PC-3 (cell line): Measurements from ENCODE around the gene ANTKMT. TPM values are rescaled to one million over a fixed set of nuclear protein-coding genes. Genes with fewer than 3 reads are reported as not detected.

Experiments used
- ATAC-seq: fragments of 200-7000 bp; cut with Tn5 transposase; 2 replicates; pipeline ENCODE4 v1.9.1; 2020; ENCODE audit warnings: mild to moderate bottlenecking, moderate library complexity
- BruUV-seq: library from RNA; stranded (reverse); fragments of 400-500 nt; replicated peaks from 2 replicates; lab custom pipeline; 2021; lab: Mats Ljungman, UMichigan
- CTCF ChIA-PET: fragments of 300-600 bp; sonication (Branson Sonifier 250); formaldehyde crosslinking; loops from one replicate; lab custom pipeline; 2022; ENCODE audit warnings: antibody characterized with exemption; lab: Charles Lee
- POLR2A ChIA-PET: fragments of 300-600 bp; sonication (Branson Sonifier 250); formaldehyde crosslinking; loops from one replicate; lab custom pipeline; 2022; ENCODE audit warnings: antibody characterized with exemption; ENCODE audit not compliant: unreplicated experiment; lab: Charles Lee
- DNase-seq: peaks from one replicate; pipeline ENCODE4 v3.0.0-alpha.2; 2015
- H2AFZ ChIP-seq: fragments of 300-600 bp; sonication (generic); 2 replicates; pipeline ENCODE4 v1.6.0; 2016; ENCODE audit warnings: antibody characterized with exemption, low read length
- H3F3A ChIP-seq: fragments of 300-600 bp; sonication (generic); one replicate; pipeline ENCODE4 v1.6.0; 2017; ENCODE audit warnings: antibody characterized with exemption, low read length, control low read depth, mild to moderate bottlenecking; ENCODE audit not compliant: unreplicated experiment
- H3K27ac ChIP-seq: fragments of 300-600 bp; sonication (generic); 2 replicates; pipeline ENCODE4 v1.5.1; 2016; ENCODE audit warnings: mild to moderate bottlenecking, low read length
- H3K27me3 ChIP-seq: fragments of 300-600 bp; sonication (generic); 2 replicates; pipeline ENCODE4 v1.6.1; 2016; ENCODE audit warnings: low read length, mixed read lengths
- H3K36me3 ChIP-seq: fragments of 300-600 bp; sonication (generic); 2 replicates; pipeline ENCODE4 v1.6.1; 2016; ENCODE audit warnings: low read depth, mixed run types, low read length, mixed read lengths
- H3K4me1 ChIP-seq: fragments of 300-600 bp; sonication (generic); 2 replicates; pipeline ENCODE4 v1.5.1; 2016; ENCODE audit warnings: low read length; ENCODE audit not compliant: insufficient read depth
- H3K4me2 ChIP-seq: fragments of 300-600 bp; sonication (generic); 2 replicates; pipeline ENCODE4 v1.6.0; 2016; ENCODE audit warnings: low read length
- H3K4me3 ChIP-seq: fragments of 300-600 bp; sonication (generic); 2 replicates; pipeline ENCODE4 v1.5.1; 2016; ENCODE audit warnings: mild to moderate bottlenecking, low read length, mixed read lengths
- H3K79me2 ChIP-seq: fragments of 300-600 bp; sonication (generic); 2 replicates; pipeline ENCODE4 v1.6.1; 2017; ENCODE audit warnings: low read length, mixed read lengths
- H3K9ac ChIP-seq: fragments of 300-600 bp; sonication (generic); 2 replicates; pipeline ENCODE4 v1.6.0; 2016; ENCODE audit warnings: mild to moderate bottlenecking, low read length
- H3K9me2 ChIP-seq: fragments of 300-600 bp; sonication (generic); replicated peaks from 2 replicates; pipeline ENCODE4 v1.6.1; 2016; ENCODE audit warnings: mixed run types, low read length, mixed read lengths
- H3K9me3 ChIP-seq: fragments of 300-600 bp; sonication (generic); 2 replicates; pipeline ENCODE4 v1.6.1; 2016; ENCODE audit warnings: low read length, mixed read lengths
- H4K20me1 ChIP-seq: fragments of 300-600 bp; sonication (generic); 2 replicates; pipeline ENCODE4 v1.6.1; 2016; ENCODE audit warnings: low read length, mixed read lengths
- CTCF ChIP-seq: fragments of 300-600 bp; sonication (generic); conservative IDR thresholded peaks from 2 replicates; pipeline ENCODE4 v1.5.1; 2017; ENCODE audit warnings: antibody characterized with exemption, low read depth, mild to moderate bottlenecking, low read length
- EZH2 ChIP-seq: fragments of 300-600 bp; sonication (generic); IDR thresholded peaks from one replicate; pipeline ENCODE4 v1.6.1; 2017; ENCODE audit warnings: antibody characterized with exemption, mild to moderate bottlenecking, low read length; ENCODE audit not compliant: unreplicated experiment
- EZH2phosphoT487 ChIP-seq: fragments of 300-600 bp; sonication (generic); IDR thresholded peaks from 2 replicates; pipeline ENCODE4 v1.6.1; 2018; ENCODE audit warnings: mild to moderate bottlenecking, antibody characterized with exemption, low read length, borderline replicate concordance
- intact Hi-C: fragments of 100-400 bp; cut with micrococcal nuclease; formaldehyde crosslinking; loops from 2 replicates; pipeline ENCODE4 v1.9.0; 2023
- total RNA-seq: library from RNA; depleted of rRNA; stranded (reverse); fragments of >200 nt; gene quantifications from 2 replicates; pipeline ENCODE4 v1.2.3, GENCODE V29; 2014

ANTKMT gene
- total RNA-seq, 1 experiment from 2014 or later = 77.3 TPM

GRCh38 chr16:716200-716568 is 4.8 kb upstream of the ANTKMT start:
- POLR2A ChIA-PET = interaction anchor here (0.6 kb wide), 1 partner anchor 21 kb away, joined by 14 read pairs; no protein-coding TSS in a partner anchor
- CTCF ChIA-PET = interaction anchor here (0.6 to 0.8 kb wide), 3 partner anchors 12 to 72 kb away, joined by 3 to 9 read pairs (median 5); partner anchors contain the start of genes CHTF18 and RPUSD1
- no peaks in the 10 kb centered on the region for H3F3A ChIP-seq
- no peak for DNase-seq
- H3K4me1 ChIP-seq = peaks cover 33% of the 10 kb centered on the region
- H3K27me3 ChIP-seq = no peaks in the 10 kb centered on the region
- no peaks in the 10 kb centered on the region for H3K9me2 ChIP-seq
- TF ChIP-seq CTCF (no peak), EZH2phosphoT487 (no peak), EZH2 (no peak)
- no peak overlapping the region for H2AFZ ChIP-seq
- no peak overlapping the region for H3K27ac ChIP-seq
- H3K9me3 ChIP-seq = no peaks in the 10 kb centered on the region
- intact Hi-C loops = loop anchor here (10.0 kb wide), 1 partner anchor 69 kb away; the partner anchor contains the start of genes CHTF18 and RPUSD1
- H3K4me2 ChIP-seq = peak overlapping the region; percentile 86
- no peaks in the 10 kb centered on the region for H3K36me3 ChIP-seq
- peak overlapping the region; percentile 71 for H3K4me3 ChIP-seq
- H3K79me2 ChIP-seq = peaks cover 19% of the 10 kb centered on the region
- H3K9ac ChIP-seq = peak overlapping the region; percentile 57
- BruUV-seq = TSS peak; percentile 30
- no peak for ATAC-seq
- H4K20me1 ChIP-seq = peaks cover 8% of the 10 kb centered on the region; the same call in 1 of the 2 replicates

GRCh38 chr16:716768-717325 is 4.1 kb upstream of the ANTKMT start:
- Histone ChIP-seq H3F3A (no peaks in the 10 kb centered on the region), H3K79me2 (peaks cover 19% of the 10 kb centered on the region)
- POLR2A ChIA-PET = no interaction called here

More at GRCh38 chr16:716768-717325, 4.1 kb upstream of the ANTKMT start:
- Histone ChIP-seq H3K9me3 (no peaks in the 10 kb centered on the region), H4K20me1 (peaks cover 8% of the 10 kb centered on the region; the same call in 1 of the 2 replicates), H3K4me1 (peaks cover 34% of the 10 kb centered on the region), H3K27ac (no peak overlapping the region), H3K9ac (no peak overlapping the region), H2AFZ (no peak overlapping the region), H3K36me3 (no peaks in the 10 kb centered on the region), H3K9me2 (no peaks in the 10 kb centered on the region), H3K4me2 (peak overlapping the region; percentile 86), H3K4me3 (peak overlapping the region; percentile 71), H3K27me3 (no peaks in the 10 kb centered on the region)
- ATAC-seq = no peak
- intact Hi-C loops = loop anchor here (10.0 kb wide), 1 partner anchor 68 kb away; the partner anchor contains the start of genes CHTF18 and RPUSD1
- CTCF ChIA-PET = no interaction called here
- BruUV-seq = no TSS peak
- DNase-seq = no peak
- TF ChIP-seq CTCF (no peak), EZH2phosphoT487 (no peak), EZH2 (no peak)
